HK-2 (cell line): ENCODE measurements around the gene C1orf74.

Source experiments
- DNase-seq: peaks from one replicate; pipeline ENCODE4 v3.0.0-alpha.2; 2018; ENCODE audit not compliant: unreplicated experiment

The C1orf74 gene

DNA sequence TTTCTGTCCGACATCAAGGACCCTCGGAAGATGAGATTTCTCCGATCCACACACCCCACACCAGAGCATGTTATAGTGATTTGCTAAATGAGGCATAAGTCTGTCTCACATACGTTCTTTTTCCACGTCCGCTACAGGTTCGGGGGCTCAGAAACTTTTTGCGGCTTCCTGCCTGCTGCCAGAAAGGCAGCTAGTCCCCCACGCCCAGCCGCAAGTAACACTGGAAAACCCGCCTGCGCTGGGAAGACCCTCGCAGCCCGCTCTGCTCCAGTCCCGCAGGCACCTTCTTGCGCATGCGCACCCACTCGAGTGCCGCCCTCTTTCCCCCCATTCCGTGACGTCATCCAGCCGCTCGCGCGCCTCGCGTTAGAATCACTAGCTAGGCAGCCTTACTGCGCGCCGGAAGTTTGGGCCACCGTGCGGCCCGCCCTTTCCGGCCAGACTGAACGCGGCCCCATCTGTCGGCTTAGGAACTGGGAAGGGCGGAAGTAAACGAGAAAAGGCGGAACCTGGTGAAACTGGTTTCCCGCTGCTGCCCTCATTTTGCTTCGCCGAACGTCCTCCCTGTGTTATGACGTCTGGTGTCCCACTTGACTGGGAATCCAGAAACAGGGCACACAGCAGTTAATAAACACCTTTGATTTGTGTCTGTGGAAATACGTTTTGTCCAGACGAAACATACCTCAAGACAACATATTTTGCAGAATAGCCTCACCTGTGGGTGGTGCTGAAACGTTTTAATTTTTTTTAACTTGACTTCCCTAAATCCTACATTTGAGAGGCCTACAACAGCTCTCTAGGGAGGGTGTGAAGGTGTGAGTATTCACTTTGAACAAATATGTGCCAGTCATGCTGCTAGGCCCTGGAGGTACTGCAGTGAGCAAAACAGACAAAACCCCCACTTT, at the start of gene C1orf74:
C1orf74 (minus strand) TSS at position 295 of the 905 bp plus-strand sequence. CDS start 925 bp downstream, outside the sequence.
- DNase-seq = peak; percentile 100

DNA sequence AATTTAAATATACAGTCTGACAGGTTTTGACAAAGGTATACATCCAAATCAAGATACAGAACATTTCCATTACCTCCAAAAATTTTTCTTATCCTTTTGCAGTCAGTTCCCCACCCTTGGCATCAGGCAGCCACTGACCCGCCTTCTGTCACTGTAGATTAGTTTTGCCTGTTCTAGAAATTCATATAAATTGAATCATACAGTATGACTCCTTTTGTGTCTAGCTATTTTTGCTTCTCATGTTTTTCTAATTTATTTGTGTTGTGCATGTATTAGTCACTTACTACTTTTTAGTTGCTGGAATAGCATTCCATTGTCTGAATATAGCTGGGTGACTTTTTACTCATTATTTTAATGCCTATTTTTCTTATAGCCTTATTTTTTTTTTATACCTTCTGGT, 47.3 kb upstream of the C1orf74 start:
- no peak for DNase-seq

DNA sequence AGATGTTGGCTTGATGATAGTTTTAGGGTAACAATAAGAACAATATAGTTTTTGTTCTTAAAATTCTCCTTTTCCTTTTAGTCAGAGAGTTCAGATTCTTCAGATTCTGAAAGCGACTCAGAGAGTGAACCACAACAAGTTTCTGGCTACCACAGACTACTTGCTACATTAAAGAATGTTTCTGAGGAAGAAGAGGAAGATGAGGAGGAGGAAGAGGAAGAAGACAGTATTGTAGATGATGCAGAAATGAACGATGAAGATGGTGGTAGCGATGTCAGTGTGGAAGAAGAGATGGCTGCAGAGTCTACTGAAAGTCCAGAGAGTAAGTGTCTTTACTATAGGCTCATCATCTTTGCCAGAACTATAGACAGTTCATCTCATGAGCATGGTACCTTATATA, 46.4 kb upstream of the C1orf74 start:
- DNase-seq = no peak

DNA sequence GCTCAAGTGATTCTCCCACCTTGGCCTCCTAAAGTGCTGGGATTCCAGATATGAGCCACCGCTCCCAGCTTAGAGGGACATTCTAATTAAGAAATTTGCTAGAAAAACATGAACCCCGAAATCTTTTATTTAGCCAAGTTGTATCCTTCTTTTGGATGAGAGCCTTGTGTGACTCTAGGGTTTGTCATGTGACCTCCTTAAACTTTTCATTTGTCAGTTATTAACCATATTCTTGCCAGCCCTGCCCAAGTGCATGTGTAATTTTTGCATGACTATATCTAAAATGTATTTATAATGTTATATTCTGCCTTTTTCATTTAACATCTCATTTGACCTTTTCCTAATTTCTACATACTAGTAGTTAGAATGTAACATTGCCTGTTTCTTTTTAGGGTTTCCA, 45.4 kb upstream of the C1orf74 start:
- no peak for DNase-seq

DNA sequence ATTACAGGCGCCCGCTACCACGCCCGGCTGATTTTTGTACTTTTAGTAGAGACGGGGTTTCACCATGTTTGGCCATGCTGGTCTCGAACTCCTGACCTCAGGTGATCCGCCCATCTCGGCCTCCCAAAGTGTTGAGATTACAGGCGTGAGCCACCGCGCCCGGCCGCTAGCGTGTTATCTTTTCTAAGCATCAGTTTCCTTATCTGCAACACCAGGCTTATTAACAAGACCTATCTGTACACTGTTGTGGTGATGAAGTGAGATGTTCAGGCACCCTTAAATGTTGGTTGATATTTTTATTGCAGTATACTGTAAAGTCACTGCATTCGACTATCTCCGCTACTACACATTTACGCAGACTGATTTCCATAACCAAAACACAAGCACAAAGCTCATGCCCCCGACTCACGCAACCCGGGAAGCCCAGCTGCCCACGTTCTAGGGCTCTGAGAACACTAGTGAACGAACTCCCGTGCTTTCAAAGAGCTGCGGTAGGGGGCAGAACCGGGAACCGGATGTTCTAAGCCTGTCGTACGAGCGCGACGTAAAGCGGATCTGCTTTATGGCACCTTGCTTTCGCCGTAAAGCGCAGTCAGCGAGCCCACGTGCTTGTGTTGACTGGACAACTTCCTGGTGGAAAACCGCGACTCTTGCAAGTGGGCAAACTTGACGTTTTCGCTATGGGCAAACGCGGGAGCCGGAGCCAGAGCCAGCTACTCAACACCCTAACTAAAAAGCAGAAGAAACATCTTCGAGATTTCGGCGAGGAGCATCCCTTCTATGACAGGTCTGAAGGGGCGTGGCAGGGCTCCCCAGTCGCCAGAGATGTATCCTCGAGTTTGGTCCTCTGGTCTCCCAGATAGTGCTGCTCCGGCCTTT, 43.3 kb upstream of the C1orf74 start, which contains the start of gene UTP25:
UTP25 (plus strand) TSS at position 589 of the 879 bp plus-strand sequence; CDS start at position 681, 92 bp downstream.
- DNase-seq = peak; percentile 97

DNA sequence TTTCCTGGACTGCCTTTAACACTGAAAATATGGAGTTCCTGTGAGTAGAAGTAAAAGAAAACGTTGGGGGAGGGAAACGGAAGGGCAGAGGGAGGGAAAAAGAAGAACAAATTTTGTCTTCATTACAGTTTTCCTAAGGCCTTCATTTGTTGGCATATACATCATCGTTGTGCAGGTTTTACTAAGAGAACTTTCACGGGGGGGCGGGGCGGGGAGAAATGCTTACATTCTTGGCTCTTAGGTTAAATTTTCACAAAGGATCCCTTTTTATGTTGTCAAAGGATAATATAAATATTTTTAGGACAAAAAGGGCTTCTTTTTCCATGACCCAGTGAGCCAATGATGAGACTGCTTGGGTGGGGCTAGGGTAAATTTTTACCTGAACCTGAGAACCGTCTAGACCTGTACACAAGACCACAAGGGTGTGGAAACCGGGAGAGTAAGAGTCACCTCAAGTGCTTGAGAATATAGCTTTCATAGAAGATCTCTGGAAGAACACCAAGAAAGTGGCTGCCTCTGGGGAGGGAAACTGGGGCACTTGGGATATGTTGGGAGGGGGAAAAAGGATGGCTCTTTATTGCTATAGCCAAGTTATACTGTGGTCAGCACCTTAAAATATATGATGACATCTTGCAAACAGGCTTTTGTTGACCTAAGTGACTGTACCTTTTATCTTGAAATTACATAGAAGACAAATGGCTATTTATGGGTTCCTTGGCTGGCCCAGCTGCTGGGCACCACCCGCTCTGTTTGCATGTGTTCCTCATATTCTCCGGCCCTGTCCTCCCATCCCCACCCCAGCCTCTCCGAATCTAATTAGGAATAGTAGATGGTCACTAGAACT, 41.5 kb upstream of the C1orf74 start:
- no peak for DNase-seq

DNA sequence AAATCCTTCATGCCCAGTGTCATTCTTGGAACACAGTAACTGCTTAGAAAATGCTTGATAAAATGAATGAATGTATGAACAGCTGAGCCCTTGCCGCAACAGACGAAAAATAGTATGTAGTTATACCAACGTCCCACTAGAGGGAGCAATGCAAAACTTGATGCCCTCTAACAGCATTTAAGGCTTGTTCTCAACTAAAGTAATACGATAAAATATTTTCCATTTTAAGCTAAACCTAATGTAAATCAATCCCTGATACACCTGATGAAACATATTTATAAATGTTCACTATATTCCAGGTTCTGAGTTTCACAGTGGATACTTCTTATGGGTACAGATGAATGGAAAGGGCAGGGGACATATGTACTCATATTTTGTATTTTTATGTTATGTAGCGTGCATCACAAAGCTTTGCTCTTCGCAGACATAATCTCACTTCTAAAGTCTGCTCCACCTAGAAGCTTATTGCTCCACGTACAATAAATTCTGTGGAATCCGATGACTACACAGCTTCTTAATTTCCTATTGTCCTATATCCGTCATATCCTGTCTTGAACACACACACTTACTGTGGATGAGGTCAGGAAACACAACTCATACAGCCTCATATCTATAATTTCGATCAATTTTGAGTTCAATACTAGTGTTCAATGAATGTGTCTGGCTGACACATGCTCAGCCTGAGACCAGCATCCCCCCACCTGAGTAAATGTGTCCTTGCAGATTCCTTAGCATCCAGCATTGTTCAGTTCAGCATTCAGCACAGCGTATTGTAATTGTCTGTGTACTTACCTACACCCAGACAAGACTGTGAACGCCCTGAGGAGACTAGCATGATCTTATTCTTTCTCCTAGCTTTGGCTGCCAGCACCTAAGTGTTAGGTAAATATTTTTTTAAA, 39.0 kb upstream of the C1orf74 start:
- no peak for DNase-seq

DNA sequence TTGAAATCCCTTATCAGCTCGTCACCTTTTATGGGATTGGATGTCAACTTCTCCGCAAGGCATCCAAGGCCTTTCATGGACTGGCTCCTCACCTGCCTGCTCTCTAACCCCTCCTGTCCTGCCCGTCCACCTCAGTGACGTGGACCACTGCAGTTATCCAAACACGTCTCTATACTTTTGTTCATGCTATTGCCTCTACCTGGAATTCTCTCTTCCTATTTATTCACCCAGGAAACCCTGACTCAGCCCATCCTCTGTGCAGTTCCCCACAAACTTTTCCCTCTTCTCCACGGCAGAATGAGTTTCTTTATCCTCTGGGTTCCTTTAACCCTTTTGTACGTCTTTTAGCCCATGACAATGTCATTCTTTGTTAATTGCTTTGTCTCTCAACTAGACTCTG, 38.3 kb upstream of the C1orf74 start:
- no peak for DNase-seq

DNA sequence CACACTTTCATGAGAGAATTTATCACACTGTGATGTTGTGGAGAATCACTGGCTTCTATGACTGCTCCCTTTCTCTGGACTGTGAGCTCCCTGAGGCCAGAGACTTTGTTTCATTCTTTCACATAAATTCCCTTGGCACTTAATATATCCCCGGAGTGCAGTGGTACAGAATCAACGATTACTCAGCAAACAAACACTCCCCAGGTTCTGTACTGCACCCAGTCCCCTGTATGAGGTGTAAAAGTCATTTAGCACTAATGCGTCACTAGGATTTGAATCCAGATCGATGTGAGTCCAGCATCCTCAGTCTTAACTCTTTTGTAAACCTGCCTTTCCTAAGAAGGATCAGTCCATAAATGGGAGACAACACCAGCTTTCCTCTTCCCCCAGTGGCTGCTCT, 36.6 kb upstream of the C1orf74 start:
- DNase-seq = no peak

DNA sequence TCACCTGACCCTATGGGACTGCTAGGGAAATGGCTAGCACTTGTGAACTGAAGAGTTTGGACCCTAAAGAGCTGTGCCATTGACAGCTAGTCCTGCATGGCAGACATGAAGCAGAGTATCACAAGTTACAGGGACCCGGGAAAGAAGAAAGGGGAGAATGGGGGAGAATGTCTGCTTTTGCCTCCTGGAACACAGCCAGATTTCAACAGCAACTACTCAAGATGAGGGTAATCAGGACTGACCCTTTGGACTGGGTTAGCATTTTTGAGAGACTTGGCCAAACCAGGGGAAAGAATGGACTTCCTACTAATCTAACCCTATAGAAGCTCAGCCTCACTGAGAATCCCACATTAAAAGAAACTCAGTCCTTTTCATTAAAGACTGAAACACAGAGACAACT, 34.7 kb upstream of the C1orf74 start:
- DNase-seq = no peak

DNA sequence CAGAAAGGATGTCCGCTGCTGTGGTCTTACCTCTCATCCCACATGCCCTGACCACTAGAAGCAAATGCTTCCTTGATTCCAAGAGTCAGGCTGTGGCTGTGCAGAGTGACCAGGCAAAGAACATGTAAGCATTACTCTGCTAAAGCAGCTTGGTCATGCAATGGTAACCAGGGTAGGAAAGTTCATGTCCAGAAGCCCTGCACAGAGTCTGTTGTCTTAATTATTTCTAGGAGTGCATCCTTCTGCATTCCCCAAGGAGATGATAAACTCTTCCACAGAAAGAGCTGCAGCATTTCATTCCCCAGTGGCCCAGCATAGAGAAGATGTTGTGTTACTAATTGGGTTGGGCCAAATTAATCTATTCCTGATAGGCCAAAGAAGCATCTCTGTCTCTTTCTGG, 33.3 kb upstream of the C1orf74 start:
- DNase-seq = no peak

DNA sequence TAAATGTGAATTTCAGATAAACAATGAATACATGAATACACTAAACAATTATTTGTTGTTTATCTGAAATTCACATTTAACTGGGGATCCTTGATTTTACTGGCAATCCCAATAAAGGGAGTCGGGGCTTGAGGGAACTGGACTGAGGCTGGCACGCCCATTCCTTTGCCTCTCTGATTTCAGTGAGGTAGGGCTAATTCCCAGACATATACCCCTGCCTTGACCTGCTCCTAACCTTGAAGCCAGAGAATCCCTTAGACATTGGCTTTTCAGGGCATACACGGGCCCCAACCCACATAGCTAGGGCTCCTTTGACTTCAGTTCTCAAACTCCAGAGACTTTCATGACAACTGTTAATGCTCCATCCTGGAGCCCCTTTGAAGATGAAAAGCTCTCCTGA, 32.6 kb upstream of the C1orf74 start:
- no peak for DNase-seq

DNA sequence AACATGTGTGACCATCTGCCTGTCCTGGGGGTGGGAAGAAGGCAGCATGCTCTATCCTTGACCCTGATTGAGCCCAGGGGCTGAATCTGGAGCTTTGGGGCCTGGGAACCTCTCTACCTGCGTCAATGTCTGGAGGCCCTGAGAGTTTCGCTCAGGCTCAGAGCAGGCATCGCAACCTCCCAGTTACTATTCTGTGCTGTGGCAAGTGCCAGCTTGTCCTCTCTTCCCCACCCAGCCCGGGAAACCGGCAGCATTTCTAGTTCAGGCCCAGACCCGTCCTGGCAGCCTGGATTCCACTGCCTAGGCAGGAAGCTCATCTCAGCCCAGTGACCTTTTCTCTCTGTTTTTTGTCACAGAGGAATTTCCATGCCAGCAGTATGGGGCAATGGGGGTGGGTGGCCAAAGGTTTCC, 31.6 kb upstream of the C1orf74 start:
- DNase-seq = no peak

DNA sequence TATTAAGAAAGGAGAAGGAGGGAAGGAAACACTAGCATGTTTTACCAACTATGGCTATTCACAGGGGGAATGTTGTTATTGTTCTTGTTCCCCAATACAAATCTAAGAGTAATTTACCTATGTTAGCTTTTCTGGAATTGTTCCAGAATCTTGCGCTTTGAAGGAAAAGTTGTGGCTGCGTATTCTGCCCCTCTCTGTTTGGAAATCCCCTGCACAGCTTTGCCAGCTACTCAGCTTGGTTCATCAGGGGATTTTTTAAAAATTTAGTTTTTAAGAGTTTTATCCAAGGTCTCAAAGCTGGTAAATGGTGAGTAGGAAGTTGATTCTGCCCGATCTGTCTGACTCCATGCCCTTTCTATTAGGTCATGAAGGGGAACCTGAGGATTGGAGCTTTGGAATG, 31.1 kb upstream of the C1orf74 start:
- DNase-seq = no peak

DNA sequence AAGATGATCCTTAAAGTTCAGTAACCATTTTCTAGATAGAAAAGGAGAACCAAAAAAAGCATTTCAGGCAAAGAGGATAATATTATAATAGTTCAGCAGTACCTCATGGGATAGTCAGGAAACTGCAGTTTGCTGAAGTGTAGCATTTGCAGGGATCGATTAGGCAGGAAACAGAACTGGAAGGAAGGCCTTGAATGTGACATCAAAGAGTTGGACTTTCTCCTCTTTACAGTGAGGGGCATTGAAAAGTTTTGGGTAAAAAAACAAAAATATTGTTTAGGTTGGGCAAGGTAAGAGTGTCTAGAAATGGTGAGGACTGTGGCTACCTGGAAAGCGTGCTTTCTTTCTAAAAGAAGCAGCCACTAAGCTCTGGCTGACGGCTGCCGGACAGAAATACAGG, 29.5 kb upstream of the C1orf74 start:
- no peak for DNase-seq

DNA sequence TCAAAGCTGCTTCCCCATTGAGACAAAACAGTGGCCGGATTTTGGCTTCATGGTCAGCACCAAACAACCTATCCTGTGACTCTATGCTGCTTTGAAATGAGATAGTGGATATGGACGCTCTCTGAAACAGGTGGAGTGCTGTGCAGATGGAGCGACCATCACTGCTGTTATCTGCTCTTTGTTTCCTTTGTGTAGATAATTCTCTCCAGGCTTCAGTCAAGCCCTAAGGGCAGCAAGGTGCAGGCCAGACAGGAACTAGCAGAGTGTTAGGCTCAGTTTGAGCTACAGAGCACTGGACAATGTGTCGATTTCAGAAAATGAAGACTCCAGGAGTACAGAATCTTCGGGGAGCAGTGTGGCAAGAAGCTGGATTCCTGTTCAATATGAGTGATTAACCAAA, 26.4 kb upstream of the C1orf74 start:
- no peak for DNase-seq

DNA sequence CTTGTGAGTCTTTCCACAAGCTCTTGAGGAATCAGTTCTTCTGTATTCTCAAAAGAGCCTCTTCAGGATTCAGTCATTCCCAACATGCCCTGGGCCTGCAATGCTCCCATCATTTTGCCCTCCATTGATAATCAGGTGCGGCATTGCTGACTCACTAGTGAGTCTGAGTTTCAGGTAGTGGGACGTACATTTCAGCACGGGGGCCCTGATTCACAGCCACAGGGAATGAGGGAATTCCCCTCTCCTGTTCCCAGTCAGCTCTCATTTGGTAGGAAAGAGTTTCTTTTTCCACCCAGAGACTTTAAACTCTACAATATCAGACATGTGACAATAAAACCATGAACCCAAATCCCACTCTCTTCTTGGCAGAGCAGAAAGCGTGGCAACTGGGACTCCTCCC, 25.3 kb upstream of the C1orf74 start:
- DNase-seq = peak; percentile 60

DNA sequence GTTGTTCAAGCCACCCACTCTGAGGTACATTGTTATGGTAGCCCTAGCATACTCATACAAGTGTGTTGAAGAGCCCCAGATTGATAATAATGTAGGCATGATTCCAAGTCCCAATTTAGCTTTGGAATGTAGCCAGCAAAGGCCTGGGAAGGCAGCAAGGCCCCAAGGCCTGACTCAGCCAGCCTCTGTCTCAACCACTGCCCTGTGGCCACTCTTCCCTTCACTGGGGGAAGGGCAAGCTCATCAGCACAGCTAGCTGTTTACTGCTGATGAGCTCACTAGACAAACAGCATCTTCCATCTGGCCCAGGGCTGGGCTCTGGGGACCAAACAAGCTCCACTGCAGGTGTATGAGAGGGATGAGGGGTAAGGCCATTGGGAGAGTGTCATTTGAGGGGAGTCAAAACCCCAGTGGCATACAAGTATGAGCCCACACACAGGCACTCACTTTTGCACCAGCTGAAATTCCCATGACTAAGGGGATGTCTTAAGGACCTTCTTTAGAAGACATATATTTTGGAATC, 23.8 kb upstream of the C1orf74 start:
- peak; percentile 85 for DNase-seq

DNA sequence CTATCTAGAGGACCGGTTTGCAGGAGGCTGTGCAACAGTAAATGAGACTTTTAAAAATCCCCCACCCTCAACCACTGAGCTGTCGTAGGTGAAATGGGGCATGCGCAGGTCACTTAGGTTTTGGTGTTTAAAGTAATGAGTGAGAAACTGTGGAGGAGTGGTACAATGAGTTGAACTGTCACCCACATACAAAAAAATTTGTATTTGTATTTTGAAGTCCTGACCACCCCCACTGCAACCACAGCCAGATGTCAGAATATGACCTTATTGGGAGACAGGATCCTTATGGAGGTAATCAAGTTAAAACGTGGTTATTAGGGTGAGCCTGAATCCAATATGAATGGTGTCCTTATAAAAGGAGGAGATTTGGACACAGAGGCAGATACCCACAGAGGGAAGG, 23.1 kb upstream of the C1orf74 start:
- no peak for DNase-seq
